ENCODE measurements around the gene SAMD7.

The SAMD7 gene

GRCh38 chr3:169911272-169911671 is at the start of gene SAMD7:
SAMD7 (plus strand) TSS chr3:169911572; CDS start chr3:169919499, 7,927 bp downstream.
- FAIRE-seq: no peak

- FAIRE-seq: no peak
These were observed 49.5 kb upstream of the SAMD7 start for GRCh38 chr3:169861871-169862270.

GRCh38 chr3:169863458-169863899 is 47.9 kb upstream of the SAMD7 start:
- FAIRE-seq: peak; percentile 79

- FAIRE-seq: no peak
These were observed 47.1 kb upstream of the SAMD7 start for GRCh38 chr3:169864270-169864669.

- FAIRE-seq: no peak
These were observed 46.1 kb upstream of the SAMD7 start for GRCh38 chr3:169865176-169865767.

GRCh38 chr3:169867584-169868210 is 43.7 kb upstream of the SAMD7 start:
- no peak for FAIRE-seq

GRCh38 chr3:169868369-169868768 is 43.0 kb upstream of the SAMD7 start:
- no peak for FAIRE-seq

- no peak for FAIRE-seq
These were observed 41.7 kb upstream of the SAMD7 start, which contains the start of gene LRRC31 for GRCh38 chr3:169869484-169870220. LRRC31 (minus strand) TSS chr3:169869935; CDS start chr3:169869807, 128 bp downstream.

GRCh38 chr3:169871129-169871886 is 40.1 kb upstream of the SAMD7 start:
- FAIRE-seq: no peak

GRCh38 chr3:169879013-169879557 is 32.3 kb upstream of the SAMD7 start:
- FAIRE-seq: no peak

- no peak for FAIRE-seq
These were observed 31.4 kb upstream of the SAMD7 start for GRCh38 chr3:169879845-169880575.

- FAIRE-seq: no peak
These were observed 30.7 kb upstream of the SAMD7 start for GRCh38 chr3:169880576-169881250.

GRCh38 chr3:169886671-169887070 is 24.7 kb upstream of the SAMD7 start:
- no peak for FAIRE-seq

GRCh38 chr3:169891886-169892285 is 19.5 kb upstream of the SAMD7 start:
- FAIRE-seq: no peak

GRCh38 chr3:169894110-169894509 is 17.3 kb upstream of the SAMD7 start:
- FAIRE-seq: no peak

GRCh38 chr3:169895072-169895471 is 16.3 kb upstream of the SAMD7 start:
- no peak for FAIRE-seq

GRCh38 chr3:169897284-169897683 is 14.1 kb upstream of the SAMD7 start:
- FAIRE-seq: no peak

- FAIRE-seq: no peak
These were observed 9.9 kb upstream of the SAMD7 start for GRCh38 chr3:169901453-169901852.

- no peak for FAIRE-seq
These were observed 6.0 kb upstream of the SAMD7 start for GRCh38 chr3:169905404-169905803.

GRCh38 chr3:169907476-169907875 is 3.9 kb upstream of the SAMD7 start:
- FAIRE-seq: no peak

GRCh38 chr3:169907944-169908343 is 3.4 kb upstream of the SAMD7 start:
- FAIRE-seq: no peak

GRCh38 chr3:169913323-169913722 is 2.0 kb downstream of the SAMD7 start:
- FAIRE-seq: no peak
